GM13976 (cell line): ENCODE results near the gene P2RX4.
"Not testable (repeated sequence)": the region's sequence is repeated elsewhere in the genome, so short reads cannot be mapped to it uniquely, and the experiment has no call there.

ENCODE experiments used
- DNase-seq: peaks from one replicate; pipeline ENCODE4 v3.0.0; 2012; ENCODE audit warnings: low spot score
- CTCF ChIP-seq: IDR thresholded peaks from 2 replicates; pipeline ENCODE4 v1.5.1; 2012; ENCODE audit warnings: borderline replicate concordance, mild to moderate bottlenecking; ENCODE audit not compliant: insufficient read depth; ENCODE audit errors: extremely low read depth, missing control alignments, control extremely low read depth
- in situ Hi-C: fragments of 300-500 bp; cut with MboI; formaldehyde crosslinking; loops from one replicate; pipeline ENCODE4 v1.12.0; 2022; ENCODE audit warnings: low sequenced_read_pairs, mixed read lengths, inconsistent platforms; ENCODE audit not compliant: unreplicated experiment

The P2RX4 gene

GRCh38 chr12:121209624-121210572, at the start of gene P2RX4:
TSS of gene P2RX4 (plus strand) at chr12:121210129. CDS start at chr12:121210165, 36 bp downstream.
- DNase-seq: peak; percentile 97
- TF ChIP-seq CTCF: peak; percentile 40
- in situ Hi-C loops: no loop called here

GRCh38 chr12:121162384-121162783, 47.5 kb upstream of the P2RX4 start:
- no peak for DNase-seq
- TF ChIP-seq CTCF: no peak
- in situ Hi-C loops: no loop called here

- no peak for DNase-seq
- in situ Hi-C loops: no loop called here
- no peak for TF ChIP-seq CTCF
Observed at GRCh38 chr12:121162985-121163384, 46.9 kb upstream of the P2RX4 start.

- DNase-seq, in situ Hi-C loops: not testable (repeated sequence)
Observed at GRCh38 chr12:121164839-121165238, 45.1 kb upstream of the P2RX4 start.

- DNase-seq: no peak
- no peak for TF ChIP-seq CTCF
- in situ Hi-C loops: no loop called here
Observed at GRCh38 chr12:121165316-121165715, 44.6 kb upstream of the P2RX4 start.

GRCh38 chr12:121166356-121166755, 43.6 kb upstream of the P2RX4 start:
- DNase-seq: no peak
- in situ Hi-C loops: no loop called here
- TF ChIP-seq CTCF: no peak

GRCh38 chr12:121167232-121167820, 42.6 kb upstream of the P2RX4 start:
- no peak for DNase-seq
- in situ Hi-C loops: no loop called here
- no peak for TF ChIP-seq CTCF
